Spleen (tissue), 11 donors: ENCODE data around the gene BID. TPM values are rescaled to one million over a fixed set of nuclear protein-coding genes. Genes with fewer than 3 reads are reported as not detected.
A peak's percentile ranks its signal among the peaks of the same experiment; 100 is the strongest.

ENCODE experiments used
- DNase-seq: peaks from one replicate; pipeline ENCODE4 v3.0.0-alpha.2; 2020
- H3K27ac ChIP-seq, 8 donors: fragments of 200-600 bp; sonication (generic) in 7 of 8; 1 replicate in 4 of 8; 2 replicates in 4 of 8; pipeline versions ENCODE4 v1.5.0 to v1.8.0; 2016 to 2021; ENCODE audit warnings: inconsistent platforms in 4 of 8, mild to moderate bottlenecking in 4 of 8, moderate library complexity in 1 of 8
- H3K27me3 ChIP-seq, 7 donors: fragments of 200-600 bp; sonication (generic) in 6 of 7; replicated peaks in 1 of 7; 1 replicate in 4 of 7; 2 replicates in 3 of 7; pipeline versions ENCODE4 v1.5.0 to v1.8.0; 2016 to 2021; ENCODE audit warnings: inconsistent platforms in 3 of 7, mild to moderate bottlenecking in 1 of 7
- H3K36me3 ChIP-seq, 6 donors: fragments of 200-600 bp; sonication (generic) in 5 of 6; 1 replicate in 4 of 6; 2 replicates in 2 of 6; pipeline versions ENCODE4 v1.5.0 to v1.8.0; 2016 to 2021; ENCODE audit warnings: inconsistent platforms in 2 of 6
- H3K4me1 ChIP-seq, 6 donors: fragments of 200-600 bp; sonication (generic) in 5 of 6; 1 replicate in 3 of 6; 2 replicates in 3 of 6; pipeline versions ENCODE4 v1.5.0 to v1.8.0; 2016 to 2021; ENCODE audit warnings: inconsistent platforms in 3 of 6
- H3K4me3 ChIP-seq, 8 donors: fragments of 200-600 bp; sonication (generic) in 7 of 8; 1 replicate in 4 of 8; 2 replicates in 4 of 8; pipeline versions ENCODE4 v1.5.0 to v1.8.0; 2016 to 2021; ENCODE audit warnings: inconsistent platforms in 4 of 8, mild to moderate bottlenecking in 4 of 8, moderate library complexity in 2 of 8
- H3K9me3 ChIP-seq, 8 donors: fragments of 200-600 bp; sonication (generic) in 7 of 8; 1 replicate in 4 of 8; 2 replicates in 4 of 8; pipeline versions ENCODE4 v1.5.0 to v1.8.0; 2016 to 2021; ENCODE audit warnings: inconsistent platforms in 4 of 8
- POLR2A ChIP-seq, 3 donors: fragments of 450-650 bp; IDR thresholded peaks; one replicate each; pipeline ENCODE4 v1.5.1; 2017; ENCODE audit warnings: antibody characterized with exemption in 3 of 3, mild to moderate bottlenecking in 1 of 3
- POLR2AphosphoS5 ChIP-seq, 3 donors: sonication (generic); formaldehyde crosslinking; IDR thresholded peaks; one replicate each; pipeline ENCODE4 v1.5.1; 2017; ENCODE audit warnings: antibody characterized with exemption in 3 of 3
- WGBS, 5 donors: extraction: QIAGEN DNeasy Blood & Tissue Kit in 3 of 5; methylation state at CpG; one replicate each; pipeline versions ENCODE4 v1.1.5 to v1.1.7; 2013 to 2018; 5-methylcytosine and 5-hydroxymethylcytosine counted together
- intact Hi-C: fragments of 100-400 bp; cut with DNase I; formaldehyde crosslinking; loops from one replicate; pipeline ENCODE4 v1.15.0; 2023; ENCODE audit warnings: low total_unique reads
- polyA plus RNA-seq, 3 donors: library from polyadenylated mRNA; stranded (reverse); fragments of 200-250 nt; gene quantifications; one replicate each; pipeline ENCODE4 v1.2.1, GENCODE V29; 2013
- total RNA-seq, 7 donors: library from RNA; depleted of rRNA in 3 of 7; stranded (reverse); fragments of >200 nt in 3 of 7; fragmentation: NEBNext Ultra II Directional in 4 of 7; extraction: Animal tissue kit (Norgen Biotek cat#: 25700) in 4 of 7; gene quantifications; one replicate each; pipeline versions ENCODE4 v1.1.0 to v1.2.1, GENCODE V29; 2016 to 2021
- TF ChIP-seq, protein P1 (sequence below), 11 experiments: fragments of 200-600 bp in 7 of 11; fragments of 450-650 bp in 4 of 11; sonication (generic) in 4 of 11; IDR thresholded peaks in 8 of 11; conservative IDR thresholded peaks in 3 of 11; 1 replicate in 7 of 11; 2 replicates in 4 of 11; pipeline versions ENCODE4 v1.4.0 to v1.8.0; 2016 to 2021; ENCODE audit warnings: antibody characterized with exemption in 11 of 11, inconsistent platforms in 4 of 11, mild to moderate bottlenecking in 1 of 11
- donor health status: healthy with polysubstance abuse.
- donor health status: DM: no; HTN: no; CAD: no; lungs with moderate emphysema.
- donor health status: DM: no; HTN: no; CAD: no.
- donor health status: Bipolar disorder and iron deficiency.
- donor health status: healthy.
- donor health status: DM: no; HTN: no; CAD: no.
- donor health status: DM: yes; HTN: yes; CAD: no.

Gene BID
- total and polyA plus RNA-seq, 10 donors = 37.7 to 73.4 (median 49.3) TPM

DNA sequence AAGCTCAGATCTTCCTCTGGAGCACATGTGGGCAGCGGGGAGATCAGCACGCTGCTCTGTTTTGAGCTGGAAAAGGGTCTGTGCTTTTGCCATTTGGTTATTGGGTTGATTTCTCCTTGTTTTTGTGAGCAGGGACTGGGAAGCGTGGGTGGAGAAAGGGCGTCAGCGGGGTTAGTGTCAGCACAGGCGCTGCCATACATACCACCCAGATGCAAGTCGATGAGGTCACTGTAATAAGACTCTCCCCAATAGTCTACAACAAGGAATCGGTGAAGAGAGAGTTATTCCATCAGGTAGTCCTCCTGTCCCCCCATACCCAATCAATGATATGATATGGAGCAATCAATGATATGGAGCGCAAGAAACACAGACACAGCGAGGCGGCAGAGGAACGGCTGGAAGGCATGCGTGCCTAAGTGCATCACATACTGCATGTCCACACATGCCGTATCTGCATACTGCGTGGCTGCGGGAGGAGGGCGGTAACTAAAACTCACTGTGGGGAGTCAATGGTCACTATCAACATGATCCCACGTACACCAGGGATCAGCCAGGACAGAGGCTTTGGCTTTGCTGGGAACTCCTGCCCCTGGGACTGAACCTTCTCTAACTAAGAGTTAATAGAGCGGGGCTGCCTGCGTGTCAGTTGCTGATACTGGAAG lies 29.5 kb upstream of the BID start:
- Histone ChIP-seq H3K36me3 (peaks cover 0 to 67% (median 44%) of the 10 kb centered on the region in 6 donors), H3K4me1 (peaks cover 0 to 22% (median 19%) of the 10 kb centered on the region in 6 donors), H3K27ac (no peak overlapping the region), H3K27me3 (no peaks in the 10 kb centered on the region), H3K9me3 (no peaks in the 10 kb centered on the region), H3K4me3 (no peak overlapping the region)
- WGBS, 5 donors = 91 to 97% (median 96%) methylated on average over 17 to 20 of the region's 20 CpGs
- intact Hi-C loops = no loop called here
- TF ChIP-seq POLR2AphosphoS5 (IDR thresholded peaks at IDR 0.05) (no peak), POLR2A (IDR thresholded peaks at IDR 0.05) (no peak)
- TF ChIP-seq, protein P1, sequence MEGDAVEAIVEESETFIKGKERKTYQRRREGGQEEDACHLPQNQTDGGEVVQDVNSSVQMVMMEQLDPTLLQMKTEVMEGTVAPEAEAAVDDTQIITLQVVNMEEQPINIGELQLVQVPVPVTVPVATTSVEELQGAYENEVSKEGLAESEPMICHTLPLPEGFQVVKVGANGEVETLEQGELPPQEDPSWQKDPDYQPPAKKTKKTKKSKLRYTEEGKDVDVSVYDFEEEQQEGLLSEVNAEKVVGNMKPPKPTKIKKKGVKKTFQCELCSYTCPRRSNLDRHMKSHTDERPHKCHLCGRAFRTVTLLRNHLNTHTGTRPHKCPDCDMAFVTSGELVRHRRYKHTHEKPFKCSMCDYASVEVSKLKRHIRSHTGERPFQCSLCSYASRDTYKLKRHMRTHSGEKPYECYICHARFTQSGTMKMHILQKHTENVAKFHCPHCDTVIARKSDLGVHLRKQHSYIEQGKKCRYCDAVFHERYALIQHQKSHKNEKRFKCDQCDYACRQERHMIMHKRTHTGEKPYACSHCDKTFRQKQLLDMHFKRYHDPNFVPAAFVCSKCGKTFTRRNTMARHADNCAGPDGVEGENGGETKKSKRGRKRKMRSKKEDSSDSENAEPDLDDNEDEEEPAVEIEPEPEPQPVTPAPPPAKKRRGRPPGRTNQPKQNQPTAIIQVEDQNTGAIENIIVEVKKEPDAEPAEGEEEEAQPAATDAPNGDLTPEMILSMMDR (IDR thresholded peaks at IDR 0.05 in 8 of 11, conservative IDR thresholded peaks at IDR 0.05 in 3 of 11) = no peak
- DNase-seq = no peak

DNA sequence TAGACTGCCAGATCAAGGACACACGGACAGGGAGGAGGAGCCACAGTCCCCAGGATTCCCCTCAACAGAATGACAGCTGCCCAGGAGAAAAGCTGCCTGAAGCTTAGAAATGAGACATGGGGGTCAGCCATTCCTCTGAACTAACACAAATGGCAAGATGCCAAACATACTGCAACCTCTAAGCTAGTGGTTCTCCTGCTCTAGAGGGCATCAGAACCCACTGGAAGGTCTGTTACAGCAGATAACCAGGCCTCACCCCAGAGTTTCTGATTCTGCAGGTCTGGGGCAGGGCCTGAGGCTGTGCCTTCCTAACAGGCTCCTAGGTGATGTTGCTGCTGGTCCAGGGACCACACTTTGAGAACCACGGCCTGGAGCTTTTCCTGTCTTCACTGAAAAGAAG lies 28.6 kb upstream of the BID start:
- WGBS, 5 donors = 73 to 81% (median 79%) methylated on average over 2 of the region's 2 CpGs
- Histone ChIP-seq H3K4me3 (no peak overlapping the region), H3K4me1 (peaks cover 3 to 31% (median 25%) of the 10 kb centered on the region in 6 donors), H3K9me3 (no peaks in the 10 kb centered on the region), H3K36me3 (peaks cover 0 to 58% (median 35%) of the 10 kb centered on the region in 6 donors), H3K27ac (no peak overlapping the region), H3K27me3 (no peaks in the 10 kb centered on the region)
- intact Hi-C loops = no loop called here
- DNase-seq = no peak
- TF ChIP-seq POLR2AphosphoS5 (IDR thresholded peaks at IDR 0.05) = no peak
- TF ChIP-seq, protein P1 (IDR thresholded peaks at IDR 0.05 in 8 of 11, conservative IDR thresholded peaks at IDR 0.05 in 3 of 11) = no peak
- TF ChIP-seq POLR2A (IDR thresholded peaks at IDR 0.05) = no peak

DNA sequence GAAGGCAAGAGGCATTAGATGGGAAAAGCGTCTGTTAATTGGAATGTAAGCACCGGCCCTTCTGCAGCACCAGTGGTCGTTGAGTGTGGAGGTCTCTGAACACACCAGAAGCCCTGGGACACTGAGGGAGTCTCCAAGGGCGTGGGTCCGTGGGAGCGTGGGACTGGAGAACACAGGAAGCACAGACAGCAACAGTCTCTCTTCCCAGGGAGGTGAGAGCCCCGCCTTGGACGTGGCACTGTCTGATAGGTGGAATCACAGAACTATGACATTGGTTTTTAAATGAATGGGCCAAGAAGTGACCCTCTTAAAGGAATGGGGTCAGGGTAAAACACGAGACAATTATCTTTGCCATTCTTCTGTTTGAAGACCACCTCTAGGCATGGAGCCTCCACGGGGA lies 28.1 kb upstream of the BID start:
- H3K36me3 ChIP-seq = peaks cover 0 to 54% (median 31%) of the 10 kb centered on the region in 6 donors
- no peak for DNase-seq
- no peaks in the 10 kb centered on the region for H3K27me3 ChIP-seq
- peaks cover 4 to 35% (median 30%) of the 10 kb centered on the region in 6 donors for H3K4me1 ChIP-seq
- intact Hi-C loops = no loop called here
- H3K4me3 ChIP-seq = no peak overlapping the region
- WGBS, 5 donors = 82 to 90% (median 87%) methylated on average over 10 of the region's 10 CpGs
- TF ChIP-seq POLR2A (IDR thresholded peaks at IDR 0.05) (no peak), POLR2AphosphoS5 (IDR thresholded peaks at IDR 0.05) (no peak)
- TF ChIP-seq, protein P1 (IDR thresholded peaks at IDR 0.05 in 8 of 11, conservative IDR thresholded peaks at IDR 0.05 in 3 of 11) = no peak
- no peaks in the 10 kb centered on the region for H3K9me3 ChIP-seq
- no peak overlapping the region for H3K27ac ChIP-seq

DNA sequence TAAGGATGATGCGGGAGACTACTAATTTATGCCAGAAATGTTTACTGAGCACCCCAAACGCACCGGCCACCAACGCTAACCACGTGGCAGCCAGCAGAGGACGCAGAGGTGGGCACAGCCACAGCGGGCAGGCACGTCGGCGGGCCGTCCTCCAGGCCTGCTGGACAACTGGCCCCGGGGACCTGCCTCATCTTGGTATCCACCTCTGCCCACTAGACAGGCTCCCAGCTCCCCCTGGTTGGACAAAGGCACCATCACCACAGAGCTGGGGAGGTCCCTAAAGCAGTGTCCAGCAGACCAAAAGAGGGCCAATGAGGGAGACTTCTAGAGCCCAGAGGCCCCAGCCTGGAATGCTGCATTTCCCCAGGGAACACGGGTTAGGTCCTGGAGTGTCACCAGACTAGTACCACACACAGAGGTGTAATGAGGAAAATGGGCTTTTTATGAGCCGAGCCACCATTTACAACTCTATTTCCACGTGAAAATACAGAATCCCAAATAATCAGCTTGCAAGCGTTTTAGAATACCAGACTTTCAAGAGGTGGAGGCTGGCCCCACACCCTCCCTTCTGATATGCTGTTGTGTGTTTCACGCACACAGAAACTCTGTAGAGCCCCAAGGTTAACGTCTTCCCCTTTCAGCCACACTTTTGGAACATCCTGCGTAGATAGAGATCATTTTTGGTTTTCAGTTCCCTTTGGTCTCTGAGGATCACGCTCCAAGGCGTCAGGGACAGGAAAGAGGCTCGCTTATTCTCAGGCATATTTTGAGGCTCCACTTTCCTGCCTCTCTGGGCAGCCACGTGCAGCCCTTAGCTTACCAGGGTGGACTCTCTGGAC lies 23.7 kb upstream of the BID start:
- intact Hi-C loops = loop anchor here (10.0 kb wide), 1 partner anchor 53 kb away; no protein-coding TSS in a partner anchor
- WGBS, 5 donors = 40 to 65% (median 62%) methylated on average over 17 to 23 of the region's 23 CpGs
- H3K36me3 ChIP-seq = peaks cover 0 to 43% (median 0%) of the 10 kb centered on the region in 6 donors
- no peaks in the 10 kb centered on the region for H3K27me3 ChIP-seq
- DNase-seq = no peak
- H3K9me3 ChIP-seq = no peaks in the 10 kb centered on the region
- peak overlapping the region in 5 of 8 donors; percentile 9 to 69 (median 42) for H3K27ac ChIP-seq
- TF ChIP-seq POLR2A (IDR thresholded peaks at IDR 0.05) (no peak), POLR2AphosphoS5 (IDR thresholded peaks at IDR 0.05) (peak in 2 of 3 donors; percentile 31 to 75)
- TF ChIP-seq, protein P1 (IDR thresholded peaks at IDR 0.05 in 8 of 11, conservative IDR thresholded peaks at IDR 0.05 in 3 of 11) = no peak
- no peak overlapping the region for H3K4me3 ChIP-seq
- H3K4me1 ChIP-seq = peaks cover 4 to 67% (median 54%) of the 10 kb centered on the region in 6 donors
